Epithelial cell of proximal tubule (primary cell): ENCODE results near the gene APOE. TPM values are rescaled to one million over a fixed set of nuclear protein-coding genes. Genes with fewer than 3 reads are reported as not detected.

ENCODE experiments used
- DNase-seq: peaks from one replicate; pipeline ENCODE4 v3.0.0-alpha.2; 2011; ENCODE audit warnings: low read depth
- H3K4me3 ChIP-seq: 2 replicates; pipeline ENCODE4 v1.5.1; 2011; ENCODE audit warnings: low read depth, mild to moderate bottlenecking, low read length
- CTCF ChIP-seq: conservative IDR thresholded peaks from 2 replicates; pipeline ENCODE4 v1.5.1; 2012; ENCODE audit warnings: low read depth, mild to moderate bottlenecking, low read length
- total RNA-seq: library from RNA; depleted of rRNA; stranded (reverse); fragments of >200 nt; gene quantifications from 2 replicates; pipeline ENCODE4 v1.2.3, GENCODE V29; 2015

APOE gene
- total RNA-seq, 1 donor from 2014 or later, result 46.2 TPM

GRCh38 chr19:44867578-44867977 is 38.0 kb upstream of the APOE start:
- DNase-seq, result no peak
- no peak for TF ChIP-seq CTCF
- H3K4me3 ChIP-seq, result no peak overlapping the region

- DNase-seq, result no peak
- TF ChIP-seq CTCF, result no peak
- H3K4me3 ChIP-seq, result no peak overlapping the region
These were observed 35.7 kb upstream of the APOE start for GRCh38 chr19:44869733-44870470.

- no peak overlapping the region for H3K4me3 ChIP-seq
- no peak for TF ChIP-seq CTCF
- no peak for DNase-seq
These were observed 33.8 kb upstream of the APOE start for GRCh38 chr19:44871809-44872208.

GRCh38 chr19:44872661-44873060 is 32.9 kb upstream of the APOE start:
- TF ChIP-seq CTCF, result no peak
- no peak for DNase-seq
- H3K4me3 ChIP-seq, result no peak overlapping the region

- H3K4me3 ChIP-seq, result no peak overlapping the region
- TF ChIP-seq CTCF, result no peak
- no peak for DNase-seq
These were observed 31.3 kb upstream of the APOE start for GRCh38 chr19:44874317-44874716.

- no peak for DNase-seq
- H3K4me3 ChIP-seq, result no peak overlapping the region
- TF ChIP-seq CTCF, result no peak
These were observed 29.7 kb upstream of the APOE start for GRCh38 chr19:44875666-44876451.
